Germinal center (tissue), 1 donor: ENCODE measurements around the gene MICAL3.

Source experiments
- DNase-seq: peaks from one replicate; pipeline ENCODE4 v3.0.0; 2012; ENCODE audit warnings: mixed read lengths, low spot score

Gene MICAL3

GRCh38 chr22:17930455-17931313, 93.7 kb downstream of the MICAL3 start:
- no peak for DNase-seq

DNA sequence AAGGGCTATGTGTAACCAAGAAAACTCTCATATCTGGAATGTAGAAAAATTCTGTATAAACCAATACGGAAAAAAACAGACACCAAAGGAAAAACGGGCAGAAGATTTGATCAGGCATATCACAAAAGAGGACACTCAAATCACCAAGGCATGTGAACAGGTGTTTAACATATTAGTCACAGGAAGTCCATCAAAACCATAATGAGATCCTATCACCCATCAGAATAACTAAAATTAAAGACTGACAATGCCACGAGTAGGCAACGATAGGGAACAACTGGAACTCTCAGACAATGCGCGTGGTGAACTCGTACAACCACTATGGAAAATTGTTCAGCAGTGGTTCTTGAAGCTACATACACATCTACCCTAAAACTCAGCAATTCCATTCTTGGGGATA, 94.5 kb downstream of the MICAL3 start:
- no peak for DNase-seq

GRCh38 chr22:17928391-17928790, 96.0 kb downstream of the MICAL3 start:
- DNase-seq: no peak

- DNase-seq: no peak
Measured at GRCh38 chr22:17927062-17927461, 97.3 kb downstream of the MICAL3 start.

- DNase-seq: no peak
Measured at GRCh38 chr22:17926516-17926915, 97.8 kb downstream of the MICAL3 start.

- DNase-seq: no peak
Measured at GRCh38 chr22:17925431-17925841, 98.9 kb downstream of the MICAL3 start.

DNA sequence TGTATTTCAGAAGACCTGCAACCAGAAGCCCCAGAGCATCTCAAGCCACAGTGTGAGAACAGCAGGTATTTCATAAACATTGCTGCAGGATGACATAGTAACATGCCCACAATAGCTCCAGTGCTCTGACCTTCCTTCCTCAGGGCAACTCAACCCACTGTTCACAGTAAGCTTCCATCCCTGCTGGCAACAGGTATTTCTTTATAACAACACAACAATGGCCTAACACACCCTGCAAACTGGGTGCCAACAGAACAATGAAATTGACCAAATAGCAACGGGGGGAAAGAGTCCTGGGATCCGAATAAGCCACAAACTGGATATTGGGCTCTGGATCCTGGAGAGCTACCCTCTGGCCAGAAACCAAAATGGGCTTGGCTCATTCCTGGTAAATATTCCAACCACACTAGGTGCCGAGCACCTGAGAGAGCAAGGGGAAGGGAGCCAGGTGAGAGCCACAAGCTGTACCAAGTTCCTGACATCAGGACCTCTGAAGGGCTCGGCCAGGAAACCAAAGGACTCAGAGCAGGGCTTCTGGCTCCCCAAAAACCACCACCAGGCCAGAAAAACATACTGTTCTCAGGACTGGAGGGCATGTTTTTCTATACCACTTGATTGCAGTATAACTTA, 99.5 kb downstream of the MICAL3 start:
- no peak for DNase-seq

DNA sequence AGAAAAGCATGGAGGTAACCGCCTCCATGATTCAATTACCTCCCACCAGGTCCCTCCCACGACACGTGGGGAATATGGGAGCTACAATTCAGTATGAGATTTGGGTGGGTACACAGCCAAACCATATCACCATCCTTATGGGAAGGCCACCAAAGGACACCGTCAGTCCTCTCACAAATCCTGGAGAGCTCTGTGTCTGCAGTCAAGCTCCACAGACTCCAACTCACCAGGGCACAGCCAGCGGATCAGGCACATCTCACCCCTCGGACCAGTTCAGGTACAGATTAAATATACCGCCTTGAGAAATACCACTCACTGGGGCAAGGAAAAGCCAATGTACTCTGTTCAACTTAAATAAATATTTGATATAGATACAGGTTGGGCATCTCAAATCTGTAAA, 100.3 kb downstream of the MICAL3 start:
- DNase-seq: no peak

DNA sequence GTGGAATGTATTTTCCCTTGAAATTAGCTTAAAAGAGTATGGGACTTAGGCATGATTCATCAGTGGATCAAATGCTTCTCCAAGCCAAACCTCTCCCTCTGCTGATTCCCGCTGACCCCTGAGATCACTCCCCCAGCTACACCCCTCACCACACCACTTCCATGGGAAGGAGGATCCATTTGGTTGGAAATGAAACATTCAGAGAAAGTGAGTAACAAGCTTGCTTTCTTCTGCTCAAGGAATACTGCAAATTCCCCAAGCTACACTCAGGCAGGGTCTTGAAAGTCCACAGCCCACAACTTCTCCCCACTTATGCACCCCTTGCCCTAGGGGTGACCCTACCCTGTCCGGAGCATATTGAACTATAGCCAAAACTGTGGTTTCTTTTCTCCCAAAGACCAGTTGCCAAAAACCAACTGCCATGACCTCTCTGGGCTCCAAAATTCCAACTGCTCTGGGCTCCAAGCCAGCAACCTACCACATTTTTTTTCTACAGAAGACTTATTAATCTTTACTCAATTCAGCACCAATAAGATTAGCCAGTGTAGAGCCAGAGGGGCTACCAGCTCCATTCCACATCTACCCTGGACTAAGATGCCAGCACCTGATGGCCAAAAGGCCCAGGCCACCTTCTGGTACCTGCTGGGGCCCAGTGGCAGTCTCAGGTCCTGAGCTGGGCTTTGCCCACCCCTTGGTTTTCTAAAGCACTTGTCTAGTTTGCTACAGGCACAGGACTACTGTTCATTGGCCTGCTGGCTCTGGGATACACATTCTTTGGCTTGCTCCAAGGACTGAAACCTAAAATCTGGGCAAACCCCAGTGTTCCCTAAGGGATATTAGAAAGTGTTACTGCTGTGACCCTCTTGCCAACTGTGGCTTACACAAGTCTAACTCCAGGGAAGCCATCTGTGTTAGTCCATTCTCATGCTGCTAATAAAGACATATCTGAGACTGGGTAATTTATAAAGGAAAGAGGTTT, 101.1 kb downstream of the MICAL3 start:
- no peak for DNase-seq

DNA sequence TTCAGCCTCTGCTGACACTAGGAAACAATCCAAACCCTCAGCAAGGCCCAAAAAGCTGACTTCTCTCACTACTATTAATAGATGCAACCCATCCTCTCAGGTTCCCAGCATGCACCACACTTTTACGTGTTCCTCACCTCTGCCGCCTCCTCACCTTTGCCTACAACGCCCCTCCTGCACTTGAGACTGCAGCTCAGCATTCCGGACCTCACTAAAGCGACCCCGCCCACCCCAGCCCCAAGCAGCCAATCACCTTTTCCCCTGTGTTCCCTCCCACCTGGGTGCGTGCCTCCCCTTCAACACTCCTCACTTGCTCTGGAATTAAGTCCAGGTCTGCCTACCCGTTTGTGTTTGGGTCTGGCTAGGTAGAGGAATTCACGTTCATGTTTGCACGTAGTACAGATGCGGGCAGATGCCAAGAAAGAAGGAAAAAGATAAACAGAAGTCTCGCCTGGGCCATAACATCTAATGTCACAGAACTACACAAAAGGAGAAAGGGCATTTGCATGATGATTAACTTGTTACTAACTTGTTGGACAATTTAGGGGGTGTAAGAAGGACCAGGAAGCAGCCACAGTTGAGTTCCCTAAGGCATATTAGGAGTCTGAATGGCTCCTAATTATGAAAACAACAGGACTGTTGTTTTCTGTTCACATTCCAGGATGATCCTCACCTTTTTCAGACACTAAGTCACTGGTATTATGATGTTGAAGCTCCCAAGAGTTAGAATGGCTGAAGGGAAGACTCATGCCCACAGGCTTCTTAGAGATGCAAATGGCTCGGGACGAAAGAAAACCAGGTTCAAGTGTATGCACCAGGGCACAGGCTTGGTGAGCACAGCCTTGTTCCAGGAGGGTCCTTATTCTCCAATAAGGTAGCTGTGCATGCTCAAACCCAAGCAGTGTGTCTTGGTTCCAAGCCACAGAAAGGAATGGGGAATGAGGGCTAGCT, 102.2 kb downstream of the MICAL3 start:
- no peak for DNase-seq

DNA sequence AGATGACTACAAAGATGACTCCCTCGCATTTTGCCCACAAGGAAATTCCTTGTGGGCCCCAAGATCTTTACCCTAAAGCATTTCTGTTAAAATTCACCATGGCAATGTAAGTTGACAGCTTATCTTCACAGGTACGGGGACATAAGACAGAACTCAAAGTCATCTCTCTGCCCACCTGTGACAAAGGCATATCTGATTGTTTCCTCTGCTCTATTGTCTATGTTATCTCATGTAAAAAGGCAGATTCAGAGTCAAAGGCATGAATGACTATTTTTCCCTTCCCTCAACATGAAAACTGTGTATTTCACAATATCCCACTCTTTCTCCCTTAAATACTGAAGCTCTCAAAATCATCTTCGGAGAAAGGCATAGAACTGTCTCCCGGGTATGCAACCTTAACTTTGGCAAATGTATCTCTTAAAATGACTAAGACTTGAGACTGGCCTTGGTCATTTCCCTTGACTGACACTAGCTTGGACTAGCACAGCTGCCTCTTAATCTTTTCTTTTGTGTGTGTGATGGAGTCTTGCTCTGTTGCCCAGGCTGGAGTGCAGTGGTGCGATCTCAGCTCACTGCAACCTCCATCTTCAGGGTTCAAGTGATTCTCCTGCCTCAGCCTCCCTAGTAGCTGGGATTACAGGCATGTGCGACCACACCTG, 103.2 kb downstream of the MICAL3 start:
- DNase-seq: no peak

DNA sequence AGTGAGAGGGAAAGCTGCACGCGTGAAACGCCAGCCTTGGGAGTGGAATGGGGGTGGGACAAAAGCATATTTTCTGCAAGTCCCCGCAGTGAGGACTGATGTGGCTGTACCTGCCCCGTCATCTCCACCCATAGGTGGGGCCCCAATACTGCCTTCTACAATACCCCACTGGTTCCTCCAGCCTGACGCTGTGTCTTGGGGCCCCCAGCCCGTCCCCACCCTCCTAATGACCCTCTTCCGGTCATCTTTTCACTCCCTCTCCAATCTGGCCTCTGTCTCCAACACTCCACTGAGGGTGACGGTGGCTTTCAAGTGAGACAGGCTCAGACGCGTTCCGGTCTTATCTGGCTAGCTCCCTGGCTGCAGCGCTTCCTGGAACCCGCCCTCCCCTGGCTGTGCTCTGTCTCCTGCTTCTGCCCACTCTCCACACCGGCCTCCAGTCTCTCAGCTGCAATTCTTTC, 104.2 kb downstream of the MICAL3 start:
- no peak for DNase-seq

GRCh38 chr22:17919276-17920144, 104.9 kb downstream of the MICAL3 start:
- DNase-seq: no peak

GRCh38 chr22:17918840-17919239, 105.5 kb downstream of the MICAL3 start:
- no peak for DNase-seq

- no peak for DNase-seq
Measured at GRCh38 chr22:17917490-17917983, 106.8 kb downstream of the MICAL3 start.

- no peak for DNase-seq
Measured at GRCh38 chr22:17916226-17916889, 108.0 kb downstream of the MICAL3 start.

DNA sequence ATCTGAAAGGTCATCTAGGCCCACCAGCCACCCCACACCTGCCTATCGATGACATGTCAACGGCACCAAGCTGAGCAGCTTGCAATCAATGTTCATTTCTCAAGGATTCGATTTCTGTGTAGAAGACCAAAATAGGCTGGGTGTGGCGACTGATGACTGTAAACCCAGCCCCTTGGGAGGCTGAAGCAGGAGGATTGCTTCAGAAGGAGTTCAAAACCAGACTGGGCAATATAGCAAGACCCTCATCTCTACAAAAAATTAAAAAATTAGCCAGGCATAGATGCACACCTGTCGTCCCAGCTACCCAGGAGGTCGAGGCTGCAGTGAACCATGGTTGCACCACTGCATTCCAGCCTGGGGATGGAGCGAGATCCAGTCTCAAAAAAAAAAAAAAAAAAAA, 108.7 kb downstream of the MICAL3 start:
- no peak for DNase-seq

GRCh38 chr22:17915188-17915587, 109.2 kb downstream of the MICAL3 start:
- DNase-seq: no peak

DNA sequence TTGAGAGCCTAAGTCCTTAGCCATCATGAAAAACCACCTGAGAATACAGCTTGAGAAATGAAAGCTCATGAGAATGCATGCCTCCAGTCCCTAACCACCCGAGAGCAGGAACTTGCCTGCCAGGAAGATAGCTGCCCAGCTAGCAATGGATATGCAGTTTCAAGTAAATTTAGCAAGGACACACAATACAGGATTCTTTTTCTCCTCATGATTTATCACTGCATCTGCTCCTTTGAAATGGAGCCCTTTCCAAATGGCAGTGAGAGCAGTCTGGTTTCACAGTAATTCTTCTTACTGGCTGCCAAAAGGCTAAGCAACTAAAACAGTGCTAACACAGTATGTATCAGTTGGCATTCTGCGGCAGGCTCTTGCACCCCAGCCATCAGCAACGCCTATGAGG, 109.9 kb downstream of the MICAL3 start:
- no peak for DNase-seq
